Chondrocyte (in vitro differentiated cells): ENCODE results near the gene FAM50B. TPM values are rescaled to one million over a fixed set of nuclear protein-coding genes. Genes with fewer than 3 reads are reported as not detected.

Experiments used
- DNase-seq: peaks from one replicate; pipeline ENCODE4 v3.0.0; 2021; ENCODE audit warnings: mixed read lengths, low spot score
- H3K27ac Mint-ChIP-seq: one replicate; pipeline ENCODE4 v1.8.0; 2021; ENCODE audit warnings: mild to moderate bottlenecking, moderate library complexity, mixed read lengths; ENCODE audit not compliant: unreplicated experiment
- H3K27me3 Mint-ChIP-seq: 2 replicates; pipeline ENCODE4 v1.8.0; 2021; ENCODE audit warnings: low read depth, mixed read lengths
- H3K36me3 Mint-ChIP-seq: 2 replicates; pipeline ENCODE4 v1.8.0; 2021; ENCODE audit warnings: low read depth, mixed read lengths
- H3K4me1 Mint-ChIP-seq: 2 replicates; pipeline ENCODE4 v1.8.0; 2021; ENCODE audit warnings: low read depth, mild to moderate bottlenecking, mixed read lengths
- H3K4me3 Mint-ChIP-seq: one replicate; pipeline ENCODE4 v1.8.0; 2021; ENCODE audit warnings: mild to moderate bottlenecking, moderate library complexity, mixed read lengths; ENCODE audit not compliant: unreplicated experiment
- H3K9me3 Mint-ChIP-seq: 2 replicates; pipeline ENCODE4 v1.8.0; 2021; ENCODE audit warnings: low read depth, mixed read lengths
- total RNA-seq: library from RNA; stranded (reverse); gene quantifications from 3 replicates; pipeline ENCODE4 v1.2.1, GENCODE V29; 2021
- TF ChIP-seq, protein P1 (sequence below): fragments of 200-600 bp; sonication (generic); IDR thresholded peaks from 2 replicates; pipeline ENCODE4 v1.5.0; 2021; ENCODE audit warnings: antibody characterized with exemption, mild to moderate bottlenecking, moderate library complexity

Gene FAM50B
- total RNA-seq, 1 donor from 2014 or later: 1.8 TPM

DNA sequence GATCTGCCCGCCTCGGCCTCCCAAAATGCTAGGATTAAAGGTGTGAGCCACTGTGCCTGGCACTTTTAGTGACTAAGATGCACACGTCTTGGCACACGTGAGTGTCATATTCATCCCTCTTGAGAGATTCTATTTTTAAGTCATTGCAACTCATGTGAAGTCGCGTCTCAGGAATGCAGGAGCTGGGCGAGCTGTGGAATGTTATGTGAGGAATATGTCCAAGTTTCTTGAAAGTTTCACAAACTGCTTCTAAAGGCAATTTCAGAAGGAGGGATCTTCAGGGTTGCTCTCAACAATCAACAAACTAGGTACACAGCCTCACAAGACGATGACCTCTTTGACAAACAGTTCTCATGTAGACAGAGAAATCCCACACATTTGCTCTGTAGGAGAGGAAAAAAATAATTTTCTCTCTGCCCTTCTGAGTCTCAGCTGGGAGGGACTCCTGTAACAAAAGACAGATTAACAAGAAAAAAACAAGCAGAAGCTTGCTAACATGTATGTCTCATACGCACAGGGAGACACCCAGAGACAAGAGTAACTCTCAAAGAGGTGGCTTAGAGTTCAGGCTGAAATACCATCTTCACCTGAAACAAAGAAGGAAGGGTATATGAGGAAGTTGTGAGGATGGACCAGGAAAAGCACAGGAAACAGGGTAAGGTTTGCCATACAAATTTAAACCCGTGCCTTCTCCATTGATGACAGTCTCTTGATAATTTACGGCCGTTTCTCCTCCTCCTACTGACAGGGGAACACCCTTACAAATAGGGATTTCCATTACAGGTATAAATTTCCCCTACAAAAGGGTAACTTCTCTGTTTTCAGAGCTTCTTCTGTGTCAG, 45.3 kb upstream of the FAM50B start:
- peak overlapping the region; percentile 98 for H3K27ac Mint-ChIP-seq

DNA sequence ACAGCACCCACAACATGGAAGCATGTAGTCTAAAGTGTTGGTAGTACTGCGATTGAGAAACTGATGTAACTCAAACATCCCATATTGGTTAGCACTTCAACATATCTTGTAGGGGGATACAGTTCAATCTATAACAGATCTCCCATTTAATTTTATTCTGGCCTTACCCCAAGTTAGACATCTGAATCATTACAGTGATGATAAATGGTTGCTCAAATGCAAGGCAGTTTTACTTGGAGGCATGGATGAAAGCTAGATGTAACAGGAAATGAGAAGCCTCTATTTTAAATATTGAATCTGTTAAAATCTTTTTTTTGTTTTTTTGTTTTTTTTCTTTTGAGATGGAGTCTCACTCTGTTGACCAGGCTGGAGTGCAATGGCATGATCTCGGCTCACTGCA, 44.2 kb upstream of the FAM50B start:
- H3K4me1 Mint-ChIP-seq: peaks cover 79% of the 10 kb centered on the region
- H3K4me3 Mint-ChIP-seq: no peak overlapping the region
- H3K36me3 Mint-ChIP-seq: no peaks in the 10 kb centered on the region
- H3K27ac Mint-ChIP-seq: peak overlapping the region; percentile 98
- TF ChIP-seq, protein P1, sequence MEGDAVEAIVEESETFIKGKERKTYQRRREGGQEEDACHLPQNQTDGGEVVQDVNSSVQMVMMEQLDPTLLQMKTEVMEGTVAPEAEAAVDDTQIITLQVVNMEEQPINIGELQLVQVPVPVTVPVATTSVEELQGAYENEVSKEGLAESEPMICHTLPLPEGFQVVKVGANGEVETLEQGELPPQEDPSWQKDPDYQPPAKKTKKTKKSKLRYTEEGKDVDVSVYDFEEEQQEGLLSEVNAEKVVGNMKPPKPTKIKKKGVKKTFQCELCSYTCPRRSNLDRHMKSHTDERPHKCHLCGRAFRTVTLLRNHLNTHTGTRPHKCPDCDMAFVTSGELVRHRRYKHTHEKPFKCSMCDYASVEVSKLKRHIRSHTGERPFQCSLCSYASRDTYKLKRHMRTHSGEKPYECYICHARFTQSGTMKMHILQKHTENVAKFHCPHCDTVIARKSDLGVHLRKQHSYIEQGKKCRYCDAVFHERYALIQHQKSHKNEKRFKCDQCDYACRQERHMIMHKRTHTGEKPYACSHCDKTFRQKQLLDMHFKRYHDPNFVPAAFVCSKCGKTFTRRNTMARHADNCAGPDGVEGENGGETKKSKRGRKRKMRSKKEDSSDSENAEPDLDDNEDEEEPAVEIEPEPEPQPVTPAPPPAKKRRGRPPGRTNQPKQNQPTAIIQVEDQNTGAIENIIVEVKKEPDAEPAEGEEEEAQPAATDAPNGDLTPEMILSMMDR: no peak
- peaks cover 3% of the 10 kb centered on the region for H3K9me3 Mint-ChIP-seq
- no peak for DNase-seq
- no peaks in the 10 kb centered on the region for H3K27me3 Mint-ChIP-seq

More for the DNA sequence above, 45.3 kb upstream of the FAM50B start:
- TF ChIP-seq, protein P1: no peak
- Mint-ChIP-seq H3K27me3 (no peaks in the 10 kb centered on the region), H3K36me3 (no peaks in the 10 kb centered on the region), H3K4me3 (peak overlapping the region; percentile 39), H3K4me1 (peaks cover 78% of the 10 kb centered on the region), H3K9me3 (peaks cover 3% of the 10 kb centered on the region)
- no peak for DNase-seq

DNA sequence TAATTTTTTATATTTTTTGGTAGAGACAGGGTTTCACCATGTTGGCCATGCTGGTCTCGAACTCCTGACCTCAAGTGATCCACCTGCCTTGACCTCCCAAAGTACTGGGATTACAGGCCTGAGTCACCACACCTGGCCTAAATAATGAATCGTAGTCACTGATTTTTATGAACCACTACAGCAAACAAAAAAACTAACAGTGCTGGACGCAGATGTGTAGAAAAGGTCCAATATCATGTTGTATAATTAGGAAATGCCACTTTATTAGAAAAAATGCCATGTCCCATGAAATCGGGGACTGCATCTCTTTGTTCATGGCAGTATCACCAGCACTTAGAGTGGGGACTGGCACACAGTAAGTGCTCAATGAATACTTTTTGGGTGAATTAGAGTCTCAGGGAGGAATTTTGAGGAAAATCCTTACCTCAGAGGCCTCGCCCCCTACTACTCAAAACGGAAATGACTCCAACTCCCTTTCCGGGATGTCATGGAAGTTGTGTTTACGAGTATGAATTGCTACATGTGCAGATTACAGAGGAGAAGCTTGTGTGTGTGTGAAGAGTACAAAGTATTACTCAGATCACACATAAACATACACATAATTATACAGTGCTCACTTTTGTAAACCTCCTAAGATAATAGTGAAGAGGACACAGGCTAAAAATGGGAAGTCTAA, 43.6 kb upstream of the FAM50B start:
- H3K27ac Mint-ChIP-seq: peak overlapping the region; percentile 98

DNA sequence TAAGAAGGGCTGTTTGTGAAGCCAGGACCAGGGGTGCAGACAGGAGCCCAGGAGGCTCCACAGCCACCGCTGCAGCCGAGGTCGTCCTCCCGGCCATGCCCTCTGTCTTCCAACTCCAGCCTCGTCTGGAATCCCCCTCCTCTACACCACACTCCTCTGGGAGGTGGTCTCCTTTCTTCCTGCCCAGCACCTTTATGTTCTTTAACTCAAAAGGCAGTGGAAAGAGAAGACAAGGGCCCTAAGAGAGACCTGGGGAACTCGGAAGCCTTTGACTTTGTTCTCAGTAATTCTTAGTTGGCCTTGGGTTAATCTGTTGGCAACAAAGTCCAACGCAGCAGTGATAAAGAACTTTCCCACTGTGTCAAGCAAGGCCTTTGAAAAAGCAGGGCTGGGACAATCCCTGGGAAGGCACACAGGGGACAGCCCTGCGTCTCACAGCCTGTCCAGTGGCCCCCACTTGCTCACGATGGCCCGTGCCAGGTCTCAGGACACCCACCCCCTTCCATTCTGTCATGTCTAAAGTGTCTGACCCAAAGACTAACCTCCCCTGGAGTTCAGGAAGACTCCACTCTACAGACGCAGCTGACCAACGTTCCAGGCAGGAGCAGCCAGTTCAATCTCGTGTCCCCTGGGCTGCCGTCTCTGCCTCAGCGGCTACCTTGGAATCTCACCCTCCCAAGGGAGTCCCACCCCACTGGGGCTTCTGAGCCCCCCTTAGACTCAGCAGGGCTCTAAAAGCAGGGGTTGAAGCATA, 42.8 kb upstream of the FAM50B start:
- H3K4me3 Mint-ChIP-seq: no peak overlapping the region
- H3K36me3 Mint-ChIP-seq: no peaks in the 10 kb centered on the region
- TF ChIP-seq, protein P1: no peak
- no peaks in the 10 kb centered on the region for H3K27me3 Mint-ChIP-seq
- H3K4me1 Mint-ChIP-seq: peaks cover 75% of the 10 kb centered on the region
- peak overlapping the region; percentile 20 for H3K27ac Mint-ChIP-seq
- no peak for DNase-seq
- H3K9me3 Mint-ChIP-seq: peaks cover 3% of the 10 kb centered on the region

More for the DNA sequence above, 43.6 kb upstream of the FAM50B start:
- no peak overlapping the region for H3K4me3 Mint-ChIP-seq
- DNase-seq: no peak
- H3K4me1 Mint-ChIP-seq: peaks cover 75% of the 10 kb centered on the region
- no peaks in the 10 kb centered on the region for H3K36me3 Mint-ChIP-seq
- H3K27me3 Mint-ChIP-seq: no peaks in the 10 kb centered on the region
- peaks cover 3% of the 10 kb centered on the region for H3K9me3 Mint-ChIP-seq
- TF ChIP-seq, protein P1: no peak

DNA sequence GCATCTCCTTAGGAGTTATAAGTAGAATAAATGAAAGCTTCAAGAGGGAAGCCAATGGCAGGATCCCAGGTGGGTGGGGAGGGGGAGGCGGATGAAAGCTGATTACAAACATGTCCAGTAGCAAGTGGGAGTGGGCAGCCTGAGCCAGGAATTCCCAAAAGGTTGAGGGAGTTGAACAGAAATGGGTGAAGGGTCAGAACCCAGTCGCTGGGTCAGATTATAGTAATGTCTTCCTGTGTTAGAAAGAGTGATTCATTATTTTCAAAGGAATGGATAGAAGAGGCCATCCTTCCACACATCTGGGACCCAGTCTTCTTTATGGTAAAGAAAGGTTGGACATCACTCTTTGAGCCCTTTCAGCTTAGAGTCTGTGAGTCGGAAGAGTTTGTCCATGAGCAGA, 41.0 kb upstream of the FAM50B start:
- Mint-ChIP-seq H3K27me3 (no peaks in the 10 kb centered on the region), H3K4me3 (no peak overlapping the region)

More for the DNA sequence above, 41.0 kb upstream of the FAM50B start:
- Mint-ChIP-seq H3K4me1 (peaks cover 77% of the 10 kb centered on the region), H3K9me3 (peaks cover 3% of the 10 kb centered on the region), H3K27ac (peak overlapping the region; percentile 94), H3K36me3 (no peaks in the 10 kb centered on the region)
- DNase-seq: no peak
- TF ChIP-seq, protein P1: no peak
